ENCODE measurements around the gene WASHC3.
"Not testable (repeated sequence)": the region's sequence is repeated elsewhere in the genome, so short reads cannot be mapped to it uniquely, and the experiment has no call there.

The WASHC3 gene

GRCh38 chr12:102050660-102051430 lies 10.9 kb downstream of the WASHC3 start:
- DNase-seq (ENCODE audit: low read depth in 3 of 3), result no peak

- DNase-seq (ENCODE audit: low read depth in 3 of 3), result no peak
These were observed 17.9 kb downstream of the WASHC3 start for GRCh38 chr12:102043928-102044327.

GRCh38 chr12:102033991-102034745 lies 27.6 kb downstream of the WASHC3 start:
- no peak for DNase-seq (ENCODE audit: low read depth in 3 of 3)

- no peak for DNase-seq (ENCODE audit: low read depth in 3 of 3)
These were observed 29.9 kb downstream of the WASHC3 start for GRCh38 chr12:102031852-102032251.

GRCh38 chr12:102029141-102029540 lies 32.6 kb downstream of the WASHC3 start:
- no peak for DNase-seq (ENCODE audit: low read depth in 3 of 3)

- DNase-seq (ENCODE audit: low read depth in 3 of 3), result no peak
These were observed 35.1 kb downstream of the WASHC3 start for GRCh38 chr12:102026728-102027127.

- no peak for DNase-seq (ENCODE audit: low read depth in 3 of 3)
These were observed 37.0 kb downstream of the WASHC3 start for GRCh38 chr12:102024765-102025164.

GRCh38 chr12:102023343-102023930 lies 38.4 kb downstream of the WASHC3 start:
- DNase-seq (ENCODE audit: low read depth in 3 of 3), result no peak

GRCh38 chr12:102022286-102022685 lies 39.5 kb downstream of the WASHC3 start:
- DNase-seq (ENCODE audit: low read depth in 3 of 3), result no peak

- no peak for DNase-seq (ENCODE audit: low read depth in 3 of 3)
These were observed 40.1 kb downstream of the WASHC3 start for GRCh38 chr12:102021540-102022246.

GRCh38 chr12:102018607-102019006 lies 43.2 kb downstream of the WASHC3 start:
- DNase-seq (ENCODE audit: low read depth in 3 of 3), result not testable (repeated sequence)

GRCh38 chr12:102016472-102016871 lies 45.3 kb downstream of the WASHC3 start:
- no peak for DNase-seq (ENCODE audit: low read depth in 3 of 3)

GRCh38 chr12:102010265-102010994 lies 51.4 kb downstream of the WASHC3 start:
- DNase-seq (ENCODE audit: low read depth in 3 of 3), result no peak

- DNase-seq (ENCODE audit: low read depth in 3 of 3), result no peak
These were observed 52.0 kb downstream of the WASHC3 start for GRCh38 chr12:102009796-102010195.

- no peak for DNase-seq (ENCODE audit: low read depth in 3 of 3)
These were observed 53.1 kb downstream of the WASHC3 start for GRCh38 chr12:102008615-102009126.

GRCh38 chr12:102005256-102005655 lies 56.5 kb downstream of the WASHC3 start:
- no peak for DNase-seq (ENCODE audit: low read depth in 3 of 3)

GRCh38 chr12:101997102-101997501 lies 64.7 kb downstream of the WASHC3 start:
- no peak for DNase-seq (ENCODE audit: low read depth in 3 of 3)

- DNase-seq (ENCODE audit: low read depth in 3 of 3), result no peak
These were observed 66.1 kb downstream of the WASHC3 start for GRCh38 chr12:101995684-101996083.

- DNase-seq (ENCODE audit: low read depth in 3 of 3), result no peak
These were observed 69.7 kb downstream of the WASHC3 start for GRCh38 chr12:101992091-101992490.

GRCh38 chr12:101982307-101982706 lies 79.5 kb downstream of the WASHC3 start:
- DNase-seq (ENCODE audit: low read depth in 3 of 3), result no peak

- no peak for DNase-seq (ENCODE audit: low read depth in 3 of 3)
These were observed 79.9 kb downstream of the WASHC3 start for GRCh38 chr12:101981868-101982267.

All from stimulated activated CD4-positive, alpha-beta T cell treated with anti-CD3 and anti-CD28 coated beads, TNF-alpha, amount 100 ng/mL, for 48 hours (primary cell).